GM12878 (cell line): ENCODE measurements around the gene MACROD2. TPM values are rescaled to one million over a fixed set of nuclear protein-coding genes. Genes with fewer than 3 reads are reported as not detected.

Experiments
- ATAC-seq: fragments of 200-7000 bp; cut with Tn5 transposase; 3 replicates; pipeline ENCODE4 v1.9.1; 2020; ENCODE audit warnings: mild to moderate bottlenecking, moderate library complexity
- BruUV-seq: library from RNA; stranded (reverse); fragments of 400-500 nt; replicated peaks from 2 replicates; lab custom pipeline; 2021; lab: Mats Ljungman, UMichigan
- CTCF ChIA-PET: fragments of 300-600 bp; sonication (Branson Sonifier 250); formaldehyde crosslinking; extraction: SDS; loops from one replicate; lab custom pipeline; 2021; ENCODE audit warnings: inconsistent platforms; lab: Yijun Ruan, JAX
- POLR2A ChIA-PET: fragments of 350-600 bp; formaldehyde crosslinking; extraction: SDS; loops from one replicate; lab custom pipeline; 2021; ENCODE audit warnings: inconsistent platforms; lab: Charles Lee
- RAD21 ChIA-PET: fragments of 300-600 bp; sonication (Branson Sonifier 250); formaldehyde crosslinking; loops from one replicate; lab custom pipeline; 2023; ENCODE audit warnings: antibody characterized with exemption; ENCODE audit not compliant: unreplicated experiment; lab: Charles Lee
- SMC1A ChIA-PET: fragments of 300-600 bp; sonication (Branson Sonifier 250); formaldehyde crosslinking; loops from one replicate; lab custom pipeline; 2023; ENCODE audit not compliant: unreplicated experiment, uncharacterized antibody; lab: Charles Lee
- DNase-seq: peaks from one replicate; pipeline ENCODE4 v3.0.0-alpha.2; 2011; ENCODE audit warnings: low read depth, low spot score
- FAIRE-seq: peaks from 3 replicates; lab custom pipeline; 2011; peaks lifted over from hg19 to GRCh38; lab: Jason Lieb, UNC
- H2AFZ ChIP-seq: 2 replicates; pipeline ENCODE4 v1.6.0; 2011; ENCODE audit warnings: low read depth, low read length, control low read depth; ENCODE audit not compliant: control insufficient read depth
- H3K27ac ChIP-seq: 2 replicates; pipeline ENCODE4 v1.5.1; 2011; ENCODE audit warnings: control low read depth; ENCODE audit not compliant: control insufficient read depth, insufficient read depth
- H3K27me3 ChIP-seq, 2 experiments: replicated peaks in 1 of 2; 2 replicates each; pipeline versions ENCODE4 v1.6.0 to v1.6.1; 2011; ENCODE audit warnings: low read length in 1 of 2; ENCODE audit not compliant: control insufficient read depth in 2 of 2, insufficient read depth in 2 of 2
- H3K36me3 ChIP-seq, 2 experiments: 2 replicates each; pipeline ENCODE4 v1.5.1; 2011; ENCODE audit warnings: low read length in 1 of 2; ENCODE audit not compliant: control insufficient read depth in 2 of 2, insufficient read depth in 2 of 2
- H3K4me1 ChIP-seq: 2 replicates; pipeline ENCODE4 v1.6.1; 2011; ENCODE audit warnings: mild to moderate bottlenecking, low read length, moderate library complexity, mixed read lengths; ENCODE audit not compliant: control insufficient read depth, insufficient read depth
- H3K4me2 ChIP-seq: 2 replicates; pipeline ENCODE4 v1.6.0; 2011; ENCODE audit warnings: control low read depth; ENCODE audit not compliant: control insufficient read depth, insufficient read depth
- H3K4me3 ChIP-seq: fragments of 200-600 bp; sonication (generic); 2 replicates; pipeline ENCODE4 v1.5.1; 2016
- H3K79me2 ChIP-seq: 2 replicates; pipeline ENCODE4 v1.6.0; 2011; ENCODE audit warnings: low read length; ENCODE audit not compliant: control insufficient read depth, insufficient read depth
- H3K9ac ChIP-seq: 2 replicates; pipeline ENCODE4 v1.8.0; 2011; ENCODE audit warnings: low read length, control low read depth, mixed read lengths; ENCODE audit not compliant: control insufficient read depth, insufficient read depth
- H3K9me3 ChIP-seq: replicated peaks from 3 replicates; pipeline ENCODE4 v1.5.1; 2011; ENCODE audit warnings: mild to moderate bottlenecking, low read length; ENCODE audit not compliant: control insufficient read depth, insufficient read depth
- H4K20me1 ChIP-seq: 2 replicates; pipeline ENCODE4 v1.6.0; 2011; ENCODE audit not compliant: control insufficient read depth, insufficient read depth
- CBX3 ChIP-seq: fragments of 200-600 bp; sonication (generic); IDR thresholded peaks from 2 replicates; pipeline ENCODE4 v1.6.1; 2016; ENCODE audit warnings: low read depth, borderline replicate concordance
- EED ChIP-seq: sonication (generic); IDR thresholded peaks from 2 replicates; pipeline ENCODE4 v1.6.1; 2016; ENCODE audit warnings: antibody characterized with exemption, low read depth
- JUNB ChIP-seq: IDR thresholded peaks from 2 replicates; pipeline ENCODE4 v1.6.1; 2016; ENCODE audit warnings: antibody characterized with exemption, mild to moderate bottlenecking
- JUND ChIP-seq: IDR thresholded peaks from 2 replicates; pipeline ENCODE4 v1.6.1; 2012; ENCODE audit warnings: low read depth, mild to moderate bottlenecking, low read length, improper control_type of control experiment, moderate library complexity
- KDM1A ChIP-seq: fragments of 200-600 bp; sonication (generic); IDR thresholded peaks from 2 replicates; pipeline ENCODE4 v1.6.1; 2016; ENCODE audit warnings: borderline replicate concordance
- MTA2 ChIP-seq: fragments of 450-650 bp; IDR thresholded peaks from 2 replicates; pipeline ENCODE4 v1.6.1; 2016; ENCODE audit warnings: low read depth, mild to moderate bottlenecking, moderate library complexity
- MXI1 ChIP-seq: fragments of 150-350 bp; IDR thresholded peaks from 2 replicates; pipeline ENCODE4 v1.6.1; 2011; ENCODE audit warnings: low read depth, mild to moderate bottlenecking, inconsistent platforms, low read length, improper control_type of control experiment
- MYC ChIP-seq: IDR thresholded peaks from 2 replicates; pipeline ENCODE4 v1.6.1; 2011; ENCODE audit warnings: mild to moderate bottlenecking, low read length, moderate library complexity, inconsistent platforms; ENCODE audit not compliant: insufficient read depth, insufficient replicate concordance, insufficient read length, severe bottlenecking
- NR2C1 ChIP-seq: fragments of 450-650 bp; IDR thresholded peaks from 2 replicates; pipeline ENCODE4 v1.6.1; 2017; ENCODE audit warnings: antibody characterized with exemption, mild to moderate bottlenecking, moderate library complexity
- POLR2AphosphoS2 ChIP-seq: IDR thresholded peaks from 2 replicates; pipeline ENCODE4 v1.6.1; 2011; ENCODE audit warnings: low read depth, mild to moderate bottlenecking, low read length, improper control_type of control experiment, moderate library complexity
- RBBP5 ChIP-seq: fragments of 200-600 bp; sonication (generic); conservative IDR thresholded peaks from 2 replicates; pipeline ENCODE4 v1.6.1; 2016
- REST ChIP-seq: IDR thresholded peaks from 2 replicates; pipeline ENCODE4 v1.6.1; 2012; ENCODE audit warnings: mild to moderate bottlenecking, low read depth, low read length
- RUNX3 ChIP-seq: IDR thresholded peaks from 2 replicates; pipeline ENCODE4 v1.6.1; 2012; ENCODE audit warnings: low read length, inconsistent platforms
- SMC3 ChIP-seq: IDR thresholded peaks from 2 replicates; pipeline ENCODE4 v1.6.1; 2011; ENCODE audit warnings: low read length, improper control_type of control experiment, borderline replicate concordance
- TARDBP ChIP-seq: IDR thresholded peaks from 2 replicates; pipeline ENCODE4 v1.6.1; 2016; ENCODE audit warnings: borderline replicate concordance
- ZNF274 ChIP-seq: IDR thresholded peaks from one replicate; pipeline ENCODE4 v1.8.0; 2011; ENCODE audit not compliant: insufficient read length, insufficient read depth
- WGBS: methylation state at CpG from one replicate; pipeline ENCODE4 v1.1.6; 2016; ENCODE audit warnings: low lambda C conversion rate; ENCODE audit not compliant: insufficient replicate concordance, insufficient coverage; ENCODE audit errors: missing lambda C conversion rate; 5-methylcytosine and 5-hydroxymethylcytosine counted together
- in situ Hi-C: fragments of 300-500 bp; cut with MboI; formaldehyde crosslinking; loops from 9 replicates; pipeline ENCODE4 v1.14.3; 2018; ENCODE audit warnings: mixed read lengths
- intact Hi-C: fragments of 100-400 bp; cut with micrococcal nuclease; formaldehyde crosslinking; loops from one replicate; pipeline ENCODE4 v1.14.2; 2022; ENCODE audit not compliant: unreplicated experiment
- polyA plus RNA-seq, 11 experiments: library from polyadenylated mRNA; depleted of rRNA in 4 of 11; unstranded in 6 of 11; stranded (reverse) in 5 of 11; fragments of >200 nt; fragmentation: Nextera tagmentation in 4 of 11; fragmentation: Illumina TruSeq in 1 of 11; extraction: Ambion mirVana in 4 of 11; extraction: Trizol in 1 of 11; gene quantifications; 1 replicate in 1 of 11; 2 replicates in 10 of 11; pipeline versions ENCODE4 v1.2.1 to v1.2.3, GENCODE V29; 2011 to 2016; ENCODE audit warnings: inconsistent platforms in 2 of 11, missing spikeins in 2 of 11, low read depth in 1 of 11
- total RNA-seq, 4 experiments: library from RNA; depleted of rRNA in 3 of 4; stranded (reverse); fragments of >200 nt in 3 of 4; fragmentation: Illumina TruSeq in 1 of 4; extraction: Trizol in 1 of 4; gene quantifications; 2 replicates each; pipeline versions ENCODE4 v1.2.1 to v1.2.3, GENCODE V29; 2013 to 2021

The MACROD2 gene
- total and polyA plus RNA-seq, 10 of the 15 experiments (the other 5 are each of a cell fraction or from before 2014, with no cell fraction given) = 1.1 to 21.5 (median 2.2) TPM

GRCh38 chr20:14937021-14937420 is 941.7 kb downstream of the MACROD2 start:
- SMC1A ChIA-PET = no interaction called here
- no peak overlapping the region for H2AFZ ChIP-seq
- ATAC-seq = no peak
- no peak overlapping the region for H3K9ac ChIP-seq
- no peak overlapping the region for H3K27ac ChIP-seq
- no peak overlapping the region for H3K4me2 ChIP-seq
- TF ChIP-seq JUNB = no peak
- no peak for TF ChIP-seq NR2C1
- FAIRE-seq = no peak
- H3K36me3 ChIP-seq = no peaks in the 10 kb centered on the region
- no peaks in the 10 kb centered on the region for H3K9me3 ChIP-seq
- no peaks in the 10 kb centered on the region for H4K20me1 ChIP-seq
- RAD21 ChIA-PET = no interaction called here
- H3K4me1 ChIP-seq = no peaks in the 10 kb centered on the region
- WGBS = 21% methylated on average over 3 of the region's 3 CpGs
- H3K79me2 ChIP-seq = no peaks in the 10 kb centered on the region
- intact Hi-C loops (no loop called here), in situ Hi-C loops (no loop called here)
- CTCF ChIA-PET = no interaction called here
- no peak for DNase-seq
- H3K4me3 ChIP-seq = no peak overlapping the region
- H3K27me3 ChIP-seq = no peaks in the 10 kb centered on the region
- POLR2A ChIA-PET = no interaction called here
- no TSS peak for BruUV-seq

- no peak for FAIRE-seq
- ATAC-seq = no peak
- ChIA-PET CTCF (no interaction called here), RAD21 (no interaction called here), SMC1A (no interaction called here), POLR2A (no interaction called here)
- no TSS peak for BruUV-seq
- Histone ChIP-seq H3K9ac (no peak overlapping the region), H4K20me1 (no peaks in the 10 kb centered on the region), H3K4me1 (no peaks in the 10 kb centered on the region), H3K27me3 (no peaks in the 10 kb centered on the region), H3K9me3 (no peaks in the 10 kb centered on the region), H3K36me3 (no peaks in the 10 kb centered on the region), H3K4me2 (no peak overlapping the region), H3K27ac (no peak overlapping the region), H3K79me2 (no peaks in the 10 kb centered on the region), H3K4me3 (no peak overlapping the region), H2AFZ (no peak overlapping the region)
- DNase-seq = no peak
- in situ Hi-C loops = no loop called here
- WGBS = 5% methylated on average over 2 of the region's 2 CpGs
- intact Hi-C loops = no loop called here
- TF ChIP-seq RUNX3 (no peak), REST (no peak), JUND (no peak), ZNF274 (no peak), POLR2AphosphoS2 (no peak), EED (no peak), RBBP5 (no peak), MTA2 (no peak), MXI1 (no peak), SMC3 (no peak), TARDBP (no peak), MYC (no peak), CBX3 (no peak), KDM1A (no peak)
Measured at GRCh38 chr20:14937846-14938245, 942.5 kb downstream of the MACROD2 start.
